Activated T-cell treated with anti-CD3 and anti-CD28 coated beads for 48 hours (primary cell): ENCODE results near the gene AGFG1.
"Not testable (repeated sequence)": the region's sequence is repeated elsewhere in the genome, so short reads cannot be mapped to it uniquely, and the experiment has no call there.

ENCODE experiments used
- DNase-seq: peaks from one replicate; pipeline ENCODE4 v3.0.0-alpha.2; 2020; ENCODE audit warnings: low read depth

AGFG1 gene

GRCh38 chr2:227500301-227500630, 28.3 kb downstream of the AGFG1 start:
- DNase-seq = no peak

GRCh38 chr2:227503433-227504406, 31.8 kb downstream of the AGFG1 start:
- no peak for DNase-seq

GRCh38 chr2:227504700-227505099, 32.7 kb downstream of the AGFG1 start:
- no peak for DNase-seq

GRCh38 chr2:227506456-227506855, 34.5 kb downstream of the AGFG1 start:
- no peak for DNase-seq

- DNase-seq = no peak
These were observed 36.0 kb downstream of the AGFG1 start for GRCh38 chr2:227507963-227508362.

GRCh38 chr2:227509076-227509475, 37.1 kb downstream of the AGFG1 start:
- no peak for DNase-seq

- DNase-seq = no peak
These were observed 38.1 kb downstream of the AGFG1 start for GRCh38 chr2:227509824-227510619.

GRCh38 chr2:227510620-227510958, 38.6 kb downstream of the AGFG1 start:
- DNase-seq = no peak

GRCh38 chr2:227511239-227511930, 39.4 kb downstream of the AGFG1 start:
- DNase-seq = no peak

GRCh38 chr2:227511955-227512354, 40.0 kb downstream of the AGFG1 start:
- no peak for DNase-seq

- no peak for DNase-seq
These were observed 41.2 kb downstream of the AGFG1 start for GRCh38 chr2:227513113-227513512.

GRCh38 chr2:227515742-227516141, 43.8 kb downstream of the AGFG1 start:
- DNase-seq = no peak

GRCh38 chr2:227517724-227518123, 45.8 kb downstream of the AGFG1 start:
- no peak for DNase-seq

GRCh38 chr2:227518278-227518865, 46.4 kb downstream of the AGFG1 start:
- not testable (repeated sequence) for DNase-seq

- DNase-seq = not testable (repeated sequence)
These were observed 49.2 kb downstream of the AGFG1 start for GRCh38 chr2:227521178-227521577.

- DNase-seq = no peak
These were observed 52.7 kb downstream of the AGFG1 start for GRCh38 chr2:227524665-227525064.

GRCh38 chr2:227527351-227527750, 55.4 kb downstream of the AGFG1 start:
- DNase-seq = no peak

- DNase-seq = no peak
These were observed 56.8 kb downstream of the AGFG1 start for GRCh38 chr2:227528803-227529202.

GRCh38 chr2:227529871-227530270, 57.9 kb downstream of the AGFG1 start:
- no peak for DNase-seq

GRCh38 chr2:227534714-227535113, 62.8 kb downstream of the AGFG1 start:
- DNase-seq = no peak

GRCh38 chr2:227536445-227536844, 64.5 kb downstream of the AGFG1 start:
- no peak for DNase-seq

- no peak for DNase-seq
These were observed 67.6 kb downstream of the AGFG1 start for GRCh38 chr2:227539465-227539956.
